Sigmoid colon (tissue), 7 donors: ENCODE data around the gene CRABP2. TPM values are rescaled to one million over a fixed set of nuclear protein-coding genes. Genes with fewer than 3 reads are reported as not detected.
A peak's percentile ranks its signal among the peaks of the same experiment; 100 is the strongest.

Experiments used
- DNase-seq: peaks from one replicate; pipeline ENCODE4 v3.0.0-alpha.2; 2019
- H3K27ac ChIP-seq, 4 donors: fragments of 200-600 bp; sonication (generic); one replicate each; pipeline ENCODE4 v1.5.1; 2016 to 2019; ENCODE audit warnings: mild to moderate bottlenecking in 1 of 4
- H3K27me3 ChIP-seq, 3 donors: fragments of 200-600 bp; sonication (generic); one replicate each; pipeline ENCODE4 v1.5.1; 2019; ENCODE audit warnings: mild to moderate bottlenecking in 1 of 3
- H3K36me3 ChIP-seq, 4 donors: fragments of 200-600 bp; sonication (generic); one replicate each; pipeline ENCODE4 v1.5.1; 2016 to 2019
- H3K4me1 ChIP-seq, 4 donors: fragments of 200-600 bp; sonication (generic); one replicate each; pipeline ENCODE4 v1.5.1; 2017 to 2019
- H3K4me3 ChIP-seq, 4 donors: fragments of 200-600 bp; sonication (generic); one replicate each; pipeline ENCODE4 v1.5.1; 2017 to 2019; ENCODE audit warnings: mild to moderate bottlenecking in 2 of 4, moderate library complexity in 1 of 4
- H3K9me3 ChIP-seq, 4 donors: fragments of 200-600 bp in 3 of 4; sonication (generic) in 3 of 4; one replicate each; pipeline versions ENCODE4 v1.5.1 to v1.6.1; 2013 to 2019
- CTCF ChIP-seq, 4 experiments: fragments of 450-650 bp in 3 of 4; fragments of 200-600 bp in 1 of 4; IDR thresholded peaks; one replicate each; pipeline ENCODE4 v1.5.1; 2016 to 2019; ENCODE audit warnings: antibody characterized with exemption in 4 of 4, mild to moderate bottlenecking in 3 of 4, moderate library complexity in 2 of 4
- EP300 ChIP-seq, 4 donors: sonication (generic); formaldehyde crosslinking; IDR thresholded peaks; one replicate each; pipeline ENCODE4 v1.6.1; 2017; ENCODE audit warnings: antibody characterized with exemption in 4 of 4
- POLR2A ChIP-seq, 2 donors: fragments of 450-650 bp; IDR thresholded peaks; one replicate each; pipeline ENCODE4 v1.6.1; 2016; ENCODE audit warnings: antibody characterized with exemption in 2 of 2, mild to moderate bottlenecking in 2 of 2, moderate library complexity in 2 of 2
- POLR2AphosphoS5 ChIP-seq, 4 donors: sonication (generic); formaldehyde crosslinking; IDR thresholded peaks; one replicate each; pipeline ENCODE4 v1.6.1; 2017; ENCODE audit warnings: antibody characterized with exemption in 4 of 4
- WGBS, 2 donors: extraction: QIAGEN DNeasy Blood & Tissue Kit; methylation state at CpG; one replicate each; pipeline ENCODE4 v1.1.7; 2013; 5-methylcytosine and 5-hydroxymethylcytosine counted together
- intact Hi-C: fragments of 100-400 bp; cut with DNase I; formaldehyde crosslinking; loops from one replicate; pipeline ENCODE4 v1.15.1; 2023
- polyA plus RNA-seq, 3 donors: library from polyadenylated mRNA; stranded (reverse); fragments of 200-250 nt; gene quantifications; one replicate each; pipeline ENCODE4 v1.2.3, GENCODE V29; 2013
- total RNA-seq, 4 donors: library from RNA; depleted of rRNA; stranded (reverse); fragments of >200 nt; gene quantifications; one replicate each; pipeline ENCODE4 v1.1.0, GENCODE V29; 2016
- donor health status: healthy with polysubstance abuse.
- donor health status: Bipolar disorder and iron deficiency.
- donor health status: healthy.

CRABP2 gene
- total and polyA plus RNA-seq, 7 donors: 3.1 to 7.8 (median 4.9) TPM; not detected in 2

GRCh38 chr1:156670791-156671190 lies 34.6 kb downstream of the CRABP2 start:
- DNase-seq: no peak
- TF ChIP-seq CTCF (IDR thresholded peaks at IDR 0.05) (no peak), POLR2A (IDR thresholded peaks at IDR 0.05) (no peak), EP300 (IDR thresholded peaks at IDR 0.05) (no peak), POLR2AphosphoS5 (IDR thresholded peaks at IDR 0.05) (no peak)
- WGBS, 2 donors: 63 to 87% methylated on average over 4 of the region's 4 CpGs
- Histone ChIP-seq H3K36me3 (no peaks in the 10 kb centered on the region), H3K9me3 (no peaks in the 10 kb centered on the region), H3K4me1 (peaks cover 0 to 59% (median 49%) of the 10 kb centered on the region in 4 donors), H3K27ac (peak overlapping the region in 3 of 4 donors; percentile 79 to 86 (median 80)), H3K27me3 (peaks cover 0 to 1% (median 0%) of the 10 kb centered on the region in 3 donors), H3K4me3 (no peak overlapping the region)
- intact Hi-C loops: no loop called here

- DNase-seq: no peak
- 73 to 78% methylated on average over 6 of the region's 6 CpGs for WGBS, 2 donors
- H3K27ac ChIP-seq: peak overlapping the region in 3 of 4 donors; percentile 79 to 86 (median 80)
- no peak for TF ChIP-seq CTCF (IDR thresholded peaks at IDR 0.05)
- TF ChIP-seq POLR2AphosphoS5 (IDR thresholded peaks at IDR 0.05): no peak
- no peak for TF ChIP-seq EP300 (IDR thresholded peaks at IDR 0.05)
- no peak for TF ChIP-seq POLR2A (IDR thresholded peaks at IDR 0.05)
- intact Hi-C loops: no loop called here
- no peak overlapping the region for H3K4me3 ChIP-seq
- H3K36me3 ChIP-seq: no peaks in the 10 kb centered on the region
- H3K9me3 ChIP-seq: no peaks in the 10 kb centered on the region
- H3K27me3 ChIP-seq: no peaks in the 10 kb centered on the region
- peaks cover 0 to 59% (median 49%) of the 10 kb centered on the region in 4 donors for H3K4me1 ChIP-seq
These were observed 35.0 kb downstream of the CRABP2 start for GRCh38 chr1:156670359-156670758.

GRCh38 chr1:156669794-156670193 lies 35.6 kb downstream of the CRABP2 start:
- no peak for DNase-seq
- Histone ChIP-seq H3K27me3 (no peaks in the 10 kb centered on the region), H3K36me3 (no peaks in the 10 kb centered on the region), H3K4me1 (peaks cover 0 to 59% (median 50%) of the 10 kb centered on the region in 4 donors), H3K4me3 (no peak overlapping the region), H3K27ac (peak overlapping the region; percentile 77 to 86 (median 80)), H3K9me3 (no peaks in the 10 kb centered on the region)
- no peak for TF ChIP-seq POLR2A (IDR thresholded peaks at IDR 0.05)
- TF ChIP-seq EP300 (IDR thresholded peaks at IDR 0.05): no peak
- TF ChIP-seq POLR2AphosphoS5 (IDR thresholded peaks at IDR 0.05): no peak
- TF ChIP-seq CTCF (IDR thresholded peaks at IDR 0.05): no peak
- 58 to 84% methylated on average over 5 of the region's 5 CpGs for WGBS, 2 donors
- intact Hi-C loops: no loop called here

GRCh38 chr1:156668801-156669637 lies 36.4 kb downstream of the CRABP2 start:
- H3K9me3 ChIP-seq: no peaks in the 10 kb centered on the region
- H3K4me3 ChIP-seq: no peak overlapping the region
- peaks cover 0 to 63% (median 54%) of the 10 kb centered on the region in 4 donors for H3K4me1 ChIP-seq
- no peaks in the 10 kb centered on the region for H3K27me3 ChIP-seq
- H3K27ac ChIP-seq: peak overlapping the region; percentile 77 to 86 (median 80)
- intact Hi-C loops: no loop called here
- TF ChIP-seq POLR2AphosphoS5 (IDR thresholded peaks at IDR 0.05) (no peak), POLR2A (IDR thresholded peaks at IDR 0.05) (no peak), EP300 (IDR thresholded peaks at IDR 0.05) (no peak), CTCF (IDR thresholded peaks at IDR 0.05) (no peak)
- no peak for DNase-seq
- 81 to 82% methylated on average over 17 of the region's 17 CpGs for WGBS, 2 donors
- H3K36me3 ChIP-seq: no peaks in the 10 kb centered on the region
